Mammary epithelial cell (primary cell): Measurements from ENCODE around the gene SLC36A3.

Experiments used
- CTCF ChIP-seq, 2 donors: IDR thresholded peaks in 1 of 2; conservative IDR thresholded peaks in 1 of 2; 2 replicates each; pipeline ENCODE4 v1.5.1; 2011 to 2012; ENCODE audit warnings: inconsistent platforms in 2 of 2, low read length in 2 of 2, mild to moderate bottlenecking in 2 of 2, control low read depth in 1 of 2, low read depth in 1 of 2; ENCODE audit not compliant: insufficient read depth in 1 of 2; ENCODE audit errors: extremely low read depth in 1 of 2
- EZH2 ChIP-seq: IDR thresholded peaks from 2 replicates; pipeline ENCODE4 v1.6.1; 2012; ENCODE audit warnings: low read length, inconsistent platforms, borderline replicate concordance

- TF ChIP-seq CTCF (conservative IDR thresholded peaks at IDR 0.05 in 1 of 2, IDR thresholded peaks at IDR 0.05 in 1 of 2; ENCODE audit: extremely low read depth in 1 of 2, insufficient read depth in 1 of 2, low read depth in 1 of 2, low read length in 2 of 2) = no peak
- no peak for TF ChIP-seq EZH2
Observed at GRCh38 chr5:151278845-151279244, 24.7 kb downstream of the SLC36A3 start.
